Omental fat pad (tissue), 4 donors: ENCODE results near the gene ERC2. TPM values are rescaled to one million over a fixed set of nuclear protein-coding genes. Genes with fewer than 3 reads are reported as not detected.

Experiments used
- ATAC-seq: fragments of 150-250 bp; one replicate; pipeline ENCODE4 v1.9.1; 2016; ENCODE audit warnings: mild to moderate bottlenecking, moderate library complexity; ENCODE audit not compliant: low FRiP score
- DNase-seq: peaks from one replicate; pipeline ENCODE4 v3.0.0-alpha.2; 2019; ENCODE audit warnings: low spot score
- CTCF ChIP-seq, 3 donors: fragments of 450-650 bp; IDR thresholded peaks; one replicate each; pipeline ENCODE4 v1.5.1; 2016 to 2017; ENCODE audit warnings: antibody characterized with exemption in 3 of 3, mild to moderate bottlenecking in 3 of 3, moderate library complexity in 2 of 3
- total RNA-seq, 4 donors: library from RNA; depleted of rRNA; stranded (reverse); fragments of >200 nt; gene quantifications; one replicate each; pipeline ENCODE4 v1.1.0, GENCODE V29; 2016

Gene ERC2
- total RNA-seq, 4 donors from 2014 or later, result 0.75 to 4.2 (median 2.3) TPM; not detected in 1

GRCh38 chr3:56119575-56120349, 348.5 kb downstream of the ERC2 start:
- ATAC-seq (peak; percentile 71), DNase-seq (no peak)
- TF ChIP-seq CTCF (IDR thresholded peaks at IDR 0.05), result no peak

- no peak for ATAC-seq
- no peak for TF ChIP-seq CTCF (IDR thresholded peaks at IDR 0.05)
- DNase-seq, result no peak
Observed at GRCh38 chr3:56118968-56119367, 349.3 kb downstream of the ERC2 start.

- no peak for ATAC-seq
- no peak for DNase-seq
- no peak for TF ChIP-seq CTCF (IDR thresholded peaks at IDR 0.05)
Observed at GRCh38 chr3:56115698-56116097, 352.6 kb downstream of the ERC2 start.

- no peak for DNase-seq
- ATAC-seq, result no peak
- TF ChIP-seq CTCF (IDR thresholded peaks at IDR 0.05), result no peak
Observed at GRCh38 chr3:56115199-56115598, 353.1 kb downstream of the ERC2 start.

GRCh38 chr3:56113908-56114307, 354.4 kb downstream of the ERC2 start:
- no peak for ATAC-seq
- no peak for DNase-seq
- no peak for TF ChIP-seq CTCF (IDR thresholded peaks at IDR 0.05)

- ATAC-seq, result no peak
- no peak for TF ChIP-seq CTCF (IDR thresholded peaks at IDR 0.05)
- DNase-seq, result no peak
Observed at GRCh38 chr3:56113231-56113630, 355.0 kb downstream of the ERC2 start.
